ENCODE results near the gene HPSE2. TPM values are rescaled to one million over a fixed set of nuclear protein-coding genes. Genes with fewer than 3 reads are reported as not detected.

HPSE2 gene
- total RNA-seq, 4 donors from 2014 or later, result not detected

GRCh38 chr10:98644466-98644865 lies 591.2 kb downstream of the HPSE2 start:
- 74 to 80% methylated on average over 1 of the region's 1 CpG for WGBS, 2 donors

GRCh38 chr10:98642281-98642680 lies 593.4 kb downstream of the HPSE2 start:
- H3K4me1 ChIP-seq, result no peaks in the 10 kb centered on the region
- no peak overlapping the region for H3K27ac ChIP-seq
- TF ChIP-seq POLR2A (IDR thresholded peaks at IDR 0.05) (no peak), CTCF (IDR thresholded peaks at IDR 0.05) (no peak)
- intact Hi-C loops (cut with DNase I), result no loop called here
- H3K36me3 ChIP-seq, result no peaks in the 10 kb centered on the region
- no peaks in the 10 kb centered on the region for H3K27me3 ChIP-seq
- WGBS, 2 donors, result 91 to 95% methylated on average over 2 of the region's 2 CpGs
- no peak for DNase-seq
- H3K9me3 ChIP-seq, result no peaks in the 10 kb centered on the region
- H3K4me3 ChIP-seq (replicated peaks in 1 of 3), result no peak overlapping the region

More at GRCh38 chr10:98644466-98644865, 591.2 kb downstream of the HPSE2 start:
- no peak for TF ChIP-seq POLR2A (IDR thresholded peaks at IDR 0.05)
- no peak for TF ChIP-seq CTCF (IDR thresholded peaks at IDR 0.05)
- Histone ChIP-seq H3K36me3 (no peaks in the 10 kb centered on the region), H3K4me3 (replicated peaks in 1 of 3) (no peak overlapping the region), H3K27me3 (no peaks in the 10 kb centered on the region), H3K9me3 (no peaks in the 10 kb centered on the region), H3K4me1 (no peaks in the 10 kb centered on the region), H3K27ac (no peak overlapping the region)
- intact Hi-C loops (cut with DNase I), result no loop called here
- no peak for DNase-seq

DNA sequence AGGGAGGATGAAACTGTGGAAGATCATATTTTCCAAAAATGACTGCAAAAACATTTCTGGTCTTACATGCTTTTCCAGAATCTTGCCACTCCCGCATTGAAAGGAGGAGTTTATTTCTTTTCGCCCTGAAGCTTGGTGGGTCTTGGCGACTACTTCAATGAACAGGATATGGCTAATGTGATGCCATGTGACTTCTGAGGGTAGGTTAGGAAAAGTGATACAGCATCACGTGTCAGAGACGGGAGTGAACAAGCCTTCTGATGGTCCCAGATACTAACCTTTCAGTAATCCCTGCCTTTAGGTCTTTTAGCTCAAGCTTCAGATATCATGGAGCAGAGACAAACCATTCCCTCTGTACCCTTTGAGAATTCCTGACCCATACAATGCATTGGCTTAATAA lies 596.7 kb downstream of the HPSE2 start:
- TF ChIP-seq CTCF (IDR thresholded peaks at IDR 0.05) (no peak), POLR2A (IDR thresholded peaks at IDR 0.05) (no peak)
- Histone ChIP-seq H3K36me3 (no peaks in the 10 kb centered on the region), H3K9me3 (no peaks in the 10 kb centered on the region), H3K4me3 (replicated peaks in 1 of 3) (no peak overlapping the region), H3K27ac (no peak overlapping the region), H3K27me3 (no peaks in the 10 kb centered on the region), H3K4me1 (no peaks in the 10 kb centered on the region)
- 82 to 95% methylated on average over 5 of the region's 5 CpGs for WGBS, 2 donors
- intact Hi-C loops (cut with DNase I), result no loop called here
- no peak for DNase-seq

GRCh38 chr10:98636921-98637329 lies 598.7 kb downstream of the HPSE2 start:
- H3K4me3 ChIP-seq (replicated peaks in 1 of 3), result no peak overlapping the region
- TF ChIP-seq CTCF (IDR thresholded peaks at IDR 0.05) (no peak), POLR2A (IDR thresholded peaks at IDR 0.05) (no peak)
- intact Hi-C loops (cut with DNase I), result no loop called here
- H3K27me3 ChIP-seq, result no peaks in the 10 kb centered on the region
- H3K4me1 ChIP-seq, result no peaks in the 10 kb centered on the region
- no peak for DNase-seq
- no peaks in the 10 kb centered on the region for H3K9me3 ChIP-seq
- no peak overlapping the region for H3K27ac ChIP-seq
- H3K36me3 ChIP-seq, result no peaks in the 10 kb centered on the region

- 67 to 72% methylated on average over 7 of the region's 7 CpGs for WGBS, 2 donors
- no peak for TF ChIP-seq POLR2A (IDR thresholded peaks at IDR 0.05)
- no peak for TF ChIP-seq CTCF (IDR thresholded peaks at IDR 0.05)
- H3K9me3 ChIP-seq, result no peaks in the 10 kb centered on the region
- DNase-seq, result no peak
- H3K36me3 ChIP-seq, result no peaks in the 10 kb centered on the region
- no peak overlapping the region for H3K4me3 ChIP-seq (replicated peaks in 1 of 3)
- H3K27me3 ChIP-seq, result no peaks in the 10 kb centered on the region
- H3K4me1 ChIP-seq, result no peaks in the 10 kb centered on the region
- intact Hi-C loops (cut with DNase I), result no loop called here
- H3K27ac ChIP-seq, result no peak overlapping the region
These were observed 603.0 kb downstream of the HPSE2 start for GRCh38 chr10:98632456-98633150.
